Subcutaneous adipose tissue (tissue), 4 donors: Measurements from ENCODE around the gene IL22RA2. TPM values are rescaled to one million over a fixed set of nuclear protein-coding genes. Genes with fewer than 3 reads are reported as not detected.

Experiments used
- CTCF ChIP-seq: fragments of 450-650 bp; IDR thresholded peaks from one replicate; pipeline ENCODE4 v1.5.1; 2016; ENCODE audit warnings: low read depth, mild to moderate bottlenecking, control low read depth, antibody characterized with exemption, moderate library complexity
- total RNA-seq, 4 donors: library from RNA; depleted of rRNA; stranded (reverse); fragments of >200 nt; gene quantifications; one replicate each; pipeline ENCODE4 v1.1.0, GENCODE V29; 2016

IL22RA2 gene
- total RNA-seq, 4 donors from 2014 or later, result not detected

DNA sequence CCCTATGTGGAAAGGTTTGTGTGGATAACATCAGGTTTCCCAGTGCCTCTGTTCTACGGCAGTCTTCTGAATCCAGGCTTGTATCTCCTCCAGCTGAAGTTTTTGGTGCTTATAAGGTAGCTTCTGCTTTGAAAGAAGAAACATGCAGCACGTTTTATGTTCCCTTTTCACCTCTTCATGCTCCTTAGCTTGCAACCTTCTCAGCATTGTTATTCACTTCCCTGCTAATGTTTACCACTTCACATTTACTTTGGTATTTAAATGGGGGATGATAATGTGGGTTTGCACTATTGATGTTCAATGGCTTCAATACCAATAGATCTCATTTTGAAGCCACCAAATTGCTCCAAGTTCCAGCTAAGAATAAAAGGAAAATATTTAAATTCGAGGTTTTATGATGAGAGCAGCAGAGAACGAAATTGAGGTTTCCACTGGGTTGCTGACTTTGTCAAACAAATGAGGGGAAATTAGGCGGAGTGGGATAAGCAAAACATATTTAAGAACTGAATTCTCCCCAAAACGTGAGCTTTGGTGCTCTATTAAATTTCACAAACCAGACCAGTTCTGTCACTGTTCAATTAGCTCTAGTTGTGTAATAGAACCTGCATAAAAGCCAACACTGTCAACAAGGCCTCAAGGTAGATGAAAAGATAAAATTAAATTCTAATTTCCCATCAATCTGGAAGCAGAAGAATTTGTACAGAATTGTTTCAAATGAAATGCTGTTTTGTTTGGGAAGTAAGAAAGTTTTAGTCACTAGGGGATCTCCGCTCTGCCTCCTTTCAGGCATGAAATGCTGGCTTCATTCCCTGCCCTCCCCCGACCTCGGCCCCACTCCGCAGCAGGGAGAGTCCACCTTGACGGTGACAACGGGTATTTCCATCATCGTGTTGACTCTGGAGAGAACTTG is 1.4 kb downstream of the IL22RA2 start:
- TF ChIP-seq CTCF, result no peak

- no peak for TF ChIP-seq CTCF
Measured at GRCh38 chr6:137171053-137171374, 2.4 kb downstream of the IL22RA2 start.

DNA sequence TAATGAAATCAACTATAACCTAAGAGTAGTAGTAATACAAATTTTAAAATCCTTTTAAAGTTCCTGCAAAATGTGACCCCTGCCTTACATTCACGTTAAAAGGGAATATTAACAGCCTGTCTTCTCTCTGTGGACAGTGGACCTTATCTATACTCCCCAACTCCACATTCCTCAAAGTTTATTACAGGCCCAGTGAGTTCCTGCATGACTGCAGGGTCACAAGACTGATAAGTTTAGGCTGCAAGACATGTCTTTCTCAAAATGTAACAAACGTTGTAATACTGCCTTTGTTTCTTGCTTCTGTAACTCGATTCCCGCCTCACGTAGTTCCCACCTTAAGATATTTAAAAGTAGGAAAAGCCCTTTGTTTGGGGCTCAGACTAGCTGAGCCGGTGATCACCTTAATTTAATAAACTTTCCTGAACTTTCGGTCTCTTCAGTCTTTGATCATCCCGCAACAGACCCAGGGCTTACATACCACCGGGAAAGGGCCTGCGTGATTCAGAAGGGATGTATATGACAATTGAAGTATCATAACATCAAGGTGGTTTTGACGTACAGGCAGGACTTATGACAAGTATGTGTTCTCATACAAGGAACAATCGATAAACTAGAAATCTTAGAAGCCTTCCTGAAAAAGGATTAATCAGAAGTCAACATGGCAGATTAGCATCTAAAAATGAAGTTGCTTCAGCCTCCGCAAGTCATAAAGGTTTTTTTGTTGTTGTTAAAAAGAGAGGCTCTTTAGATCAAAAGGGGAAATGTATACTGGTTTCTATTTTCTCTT is 3.0 kb downstream of the IL22RA2 start:
- TF ChIP-seq CTCF, result no peak

GRCh38 chr6:137167702-137168377 is 5.6 kb downstream of the IL22RA2 start:
- TF ChIP-seq CTCF, result no peak

GRCh38 chr6:137166247-137167098 is 7.0 kb downstream of the IL22RA2 start:
- no peak for TF ChIP-seq CTCF

GRCh38 chr6:137165375-137166246 is 7.8 kb downstream of the IL22RA2 start:
- TF ChIP-seq CTCF, result no peak
